Astrocyte (in vitro differentiated cells and primary cell): ENCODE data around the gene PPTC7. TPM values are rescaled to one million over a fixed set of nuclear protein-coding genes. Genes with fewer than 3 reads are reported as not detected.

ENCODE experiments used
- DNase-seq: peaks from one replicate; pipeline ENCODE4 v3.0.0-alpha.2; 2010; ENCODE audit warnings: low read depth
- FAIRE-seq: peaks from 2 replicates; lab custom pipeline; 2011; peaks lifted over from hg19 to GRCh38; lab: Jason Lieb, UNC
- H2AFZ ChIP-seq: 2 replicates; pipeline ENCODE4 v1.6.0; 2012; ENCODE audit warnings: low read depth, low read length, inconsistent platforms
- H3K27ac ChIP-seq: 2 replicates; pipeline ENCODE4 v1.5.1; 2011; ENCODE audit warnings: low read depth, low read length, inconsistent platforms
- H3K27me3 ChIP-seq: 2 replicates; pipeline ENCODE4 v1.6.0; 2011; ENCODE audit warnings: low read length, inconsistent platforms; ENCODE audit not compliant: insufficient read depth
- H3K36me3 ChIP-seq: 2 replicates; pipeline ENCODE4 v1.5.1; 2011; ENCODE audit warnings: low read length, inconsistent platforms; ENCODE audit not compliant: insufficient read depth
- H3K4me1 ChIP-seq: 2 replicates; pipeline ENCODE4 v1.5.1; 2011; ENCODE audit warnings: low read length, inconsistent platforms; ENCODE audit not compliant: insufficient read depth
- H3K4me2 ChIP-seq: 2 replicates; pipeline ENCODE4 v1.6.0; 2012; ENCODE audit warnings: low read length, inconsistent platforms
- H3K4me3 ChIP-seq: 2 replicates; pipeline ENCODE4 v1.5.1; 2011; ENCODE audit warnings: low read depth, mild to moderate bottlenecking, low read length, inconsistent platforms; ENCODE audit not compliant: insufficient read depth
- H3K79me2 ChIP-seq: 2 replicates; pipeline ENCODE4 v1.6.0; 2012; ENCODE audit warnings: mild to moderate bottlenecking, low read length, inconsistent platforms; ENCODE audit not compliant: insufficient read depth
- H3K9ac ChIP-seq: 2 replicates; pipeline ENCODE4 v1.6.0; 2012; ENCODE audit warnings: mild to moderate bottlenecking, low read length, inconsistent platforms
- H3K9me3 ChIP-seq: 2 replicates; pipeline ENCODE4 v1.5.1; 2012; ENCODE audit warnings: low read depth, mild to moderate bottlenecking, low read length, inconsistent platforms; ENCODE audit not compliant: insufficient read depth
- H4K20me1 ChIP-seq: 2 replicates; pipeline ENCODE4 v1.6.0; 2012; ENCODE audit warnings: low read length, inconsistent platforms; ENCODE audit not compliant: insufficient read depth
- H3K27ac Mint-ChIP-seq: one replicate; pipeline ENCODE4 v1.8.0; 2021; ENCODE audit warnings: mild to moderate bottlenecking, mixed read lengths; ENCODE audit not compliant: unreplicated experiment
- H3K27me3 Mint-ChIP-seq: one replicate; pipeline ENCODE4 v1.8.0; 2021; ENCODE audit warnings: low read depth, mixed read lengths; ENCODE audit not compliant: unreplicated experiment
- H3K36me3 Mint-ChIP-seq: one replicate; pipeline ENCODE4 v1.8.0; 2021; ENCODE audit warnings: low read depth, mixed read lengths; ENCODE audit not compliant: unreplicated experiment
- H3K4me1 Mint-ChIP-seq: one replicate; pipeline ENCODE4 v1.8.0; 2021; ENCODE audit warnings: low read depth, mixed read lengths; ENCODE audit not compliant: unreplicated experiment
- H3K4me3 Mint-ChIP-seq: one replicate; pipeline ENCODE4 v1.8.0; 2021; ENCODE audit warnings: mild to moderate bottlenecking, moderate library complexity, mixed read lengths; ENCODE audit not compliant: unreplicated experiment
- H3K9me3 Mint-ChIP-seq: one replicate; pipeline ENCODE4 v1.8.0; 2021; ENCODE audit warnings: mild to moderate bottlenecking, mixed read lengths; ENCODE audit not compliant: unreplicated experiment
- CTCF ChIP-seq: IDR thresholded peaks from 2 replicates; pipeline ENCODE4 v1.5.1; 2011; ENCODE audit warnings: low read depth, mild to moderate bottlenecking, inconsistent platforms, low read length, moderate library complexity; ENCODE audit not compliant: insufficient read depth
- EZH2 ChIP-seq: IDR thresholded peaks from 2 replicates; pipeline ENCODE4 v1.6.1; 2012; ENCODE audit warnings: mild to moderate bottlenecking, low read length, inconsistent platforms; ENCODE audit not compliant: insufficient read depth
- total RNA-seq: library from RNA; stranded (reverse); gene quantifications from 2 replicates; pipeline ENCODE4 v1.2.1, GENCODE V29; 2021

Gene PPTC7
- total RNA-seq, 1 donor from 2014 or later, result 16.6 TPM

- Histone ChIP-seq H3K9ac (peak overlapping the region; percentile 87), H3K27me3 (no peaks in the 10 kb centered on the region), H4K20me1 (peaks cover 33% of the 10 kb centered on the region), H3K4me3 (peak overlapping the region; percentile 76), H3K4me2 (peak overlapping the region; percentile 98), H3K36me3 (no peaks in the 10 kb centered on the region), H3K4me1 (peaks cover 23% of the 10 kb centered on the region), H3K27ac (peak overlapping the region; percentile 63), H2AFZ (peak overlapping the region; percentile 78), H3K79me2 (peaks cover 44% of the 10 kb centered on the region), H3K9me3 (no peaks in the 10 kb centered on the region)
- peaks cover 23% of the 10 kb centered on the region for H3K4me1 Mint-ChIP-seq
- no peaks in the 10 kb centered on the region for H3K27me3 Mint-ChIP-seq
- DNase-seq, result no peak
- H3K4me3 Mint-ChIP-seq, result peak overlapping the region; percentile 89
- no peak for TF ChIP-seq CTCF
- no peak for TF ChIP-seq EZH2
- no peak for FAIRE-seq
- no peaks in the 10 kb centered on the region for H3K9me3 Mint-ChIP-seq
- no peaks in the 10 kb centered on the region for H3K36me3 Mint-ChIP-seq
- peak overlapping the region; percentile 76 for H3K27ac Mint-ChIP-seq
Observed at GRCh38 chr12:110582276-110583136, 612 bp downstream of the PPTC7 start.

- Mint-ChIP-seq H3K4me3 (peak overlapping the region; percentile 89), H3K36me3 (no peaks in the 10 kb centered on the region), H3K27ac (peak overlapping the region; percentile 76), H3K4me1 (peaks cover 25% of the 10 kb centered on the region), H3K9me3 (no peaks in the 10 kb centered on the region), H3K27me3 (no peaks in the 10 kb centered on the region)
- peak overlapping the region; percentile 87 for H3K9ac ChIP-seq
- no peaks in the 10 kb centered on the region for H3K36me3 ChIP-seq
- no peak for FAIRE-seq
- peaks cover 50% of the 10 kb centered on the region for H3K79me2 ChIP-seq
- peaks cover 23% of the 10 kb centered on the region for H3K4me1 ChIP-seq
- DNase-seq, result no peak
- peaks cover 33% of the 10 kb centered on the region for H4K20me1 ChIP-seq
- H3K27ac ChIP-seq, result no peak overlapping the region
- no peaks in the 10 kb centered on the region for H3K27me3 ChIP-seq
- TF ChIP-seq CTCF (no peak), EZH2 (no peak)
- H3K4me3 ChIP-seq, result peak overlapping the region; percentile 76
- H3K4me2 ChIP-seq, result peak overlapping the region; percentile 98
- H3K9me3 ChIP-seq, result no peaks in the 10 kb centered on the region
- peak overlapping the region; percentile 78 for H2AFZ ChIP-seq
Observed at GRCh38 chr12:110581931-110582275, 1.2 kb downstream of the PPTC7 start.
